ENCODE measurements around the gene CORO2B. TPM values are rescaled to one million over a fixed set of nuclear protein-coding genes. Genes with fewer than 3 reads are reported as not detected.

Gene CORO2B
- total RNA-seq, 1 experiment from 2014 or later: not detected

- no peak for DNase-seq (ENCODE audit: extremely low read depth, low read depth)
Observed at GRCh38 chr15:68589053-68589452, 10.3 kb downstream of the CORO2B start.

- DNase-seq (ENCODE audit: extremely low read depth, low read depth): no peak
Observed at GRCh38 chr15:68589783-68590710, 11.3 kb downstream of the CORO2B start.

- DNase-seq (ENCODE audit: extremely low read depth, low read depth): no peak
Observed at GRCh38 chr15:68590721-68591389, 12.1 kb downstream of the CORO2B start.

GRCh38 chr15:68592054-68592453, 13.3 kb downstream of the CORO2B start:
- no peak for DNase-seq (ENCODE audit: extremely low read depth, low read depth)

DNA sequence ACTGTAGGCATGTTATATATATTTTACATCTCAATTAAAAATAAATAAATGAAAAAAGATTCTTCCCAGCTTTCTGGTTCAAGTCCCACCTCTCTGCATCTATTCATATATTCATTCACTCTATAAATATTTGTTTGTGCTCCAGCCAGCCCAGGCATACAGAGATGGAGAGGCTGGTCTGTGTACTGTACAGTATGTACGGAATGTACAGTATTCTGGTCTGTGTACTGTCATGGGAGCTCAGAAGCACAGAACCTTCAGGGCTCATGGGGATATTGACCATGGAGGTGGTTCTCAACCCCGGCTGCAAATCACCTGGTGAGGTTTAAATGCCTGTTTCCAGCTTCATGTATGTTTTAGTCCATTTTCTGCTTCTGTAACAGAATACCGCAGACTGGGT, 13.8 kb downstream of the CORO2B start:
- DNase-seq (ENCODE audit: extremely low read depth, low read depth): no peak

GRCh38 chr15:68593341-68593740, 14.5 kb downstream of the CORO2B start:
- DNase-seq (ENCODE audit: extremely low read depth, low read depth): no peak

DNA sequence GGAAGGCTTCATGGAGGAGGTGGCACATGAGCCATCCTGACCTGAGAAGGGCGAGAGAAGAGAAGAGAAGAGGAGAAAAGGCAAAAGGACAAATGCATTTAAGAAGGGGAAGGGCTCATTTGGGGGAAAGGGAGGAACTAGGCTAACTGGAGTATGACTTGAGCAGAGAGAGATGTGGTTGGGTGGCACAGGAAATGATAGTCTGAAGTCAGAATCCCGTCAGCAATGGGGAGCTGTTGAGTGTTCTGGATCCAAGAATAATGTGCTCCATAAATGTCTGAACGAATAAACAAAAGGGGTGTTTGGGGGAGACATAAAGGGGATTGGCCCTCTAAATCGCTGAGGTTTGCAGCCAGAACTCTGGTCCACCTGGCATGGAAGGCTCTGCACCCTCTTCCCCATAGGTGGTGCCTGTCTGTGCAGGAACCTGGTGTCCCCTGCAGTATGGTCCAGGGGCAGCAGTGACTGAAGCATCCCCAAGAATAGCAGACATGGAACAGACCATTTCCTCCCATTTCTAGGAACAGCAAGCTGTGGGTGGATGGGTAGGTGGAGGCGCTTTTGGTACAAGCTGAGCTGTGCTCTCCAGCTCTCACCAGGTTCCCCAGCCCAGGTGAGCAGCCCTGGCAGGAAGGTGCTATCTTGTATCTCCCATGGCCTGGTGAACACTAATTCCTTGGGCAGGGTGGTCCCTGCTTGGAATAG, 15.2 kb downstream of the CORO2B start:
- DNase-seq (ENCODE audit: extremely low read depth, low read depth): no peak

DNA sequence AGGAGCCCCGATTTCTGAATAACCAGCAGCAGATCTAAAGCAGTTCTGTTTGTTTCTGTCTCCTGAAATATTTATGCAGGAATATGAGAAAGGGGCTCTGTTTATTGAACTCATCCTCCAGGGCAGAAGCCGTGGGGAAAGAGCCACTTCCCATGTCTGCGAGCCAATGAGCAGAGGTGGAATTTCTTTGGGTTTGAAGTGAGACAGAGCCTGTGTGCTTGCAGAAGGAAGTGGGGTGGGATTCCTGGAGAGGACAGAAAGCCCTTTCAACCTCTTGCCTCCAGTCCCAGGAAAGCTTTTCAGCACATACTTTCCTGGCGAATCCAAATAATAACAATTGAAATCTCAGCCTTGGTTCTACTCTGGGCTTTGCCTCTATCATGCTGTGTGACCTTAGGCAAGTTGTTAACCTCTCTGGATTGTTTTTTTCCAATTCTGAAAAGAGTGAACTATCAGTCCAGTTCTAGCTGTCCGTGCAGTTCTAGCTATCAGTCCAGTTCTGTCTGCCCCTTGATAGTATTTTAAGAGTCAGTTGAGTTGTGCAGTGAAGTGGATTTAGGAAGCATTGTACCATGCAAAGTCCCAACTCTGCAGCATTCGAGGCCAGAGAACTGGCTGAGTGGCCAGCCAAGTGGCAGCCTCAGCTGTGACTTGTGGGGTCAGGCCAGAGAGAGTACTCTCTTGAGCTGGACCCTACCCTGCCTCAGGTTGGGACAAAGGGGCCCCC, 15.9 kb downstream of the CORO2B start:
- DNase-seq (ENCODE audit: extremely low read depth, low read depth): no peak

GRCh38 chr15:68595260-68595564, 16.4 kb downstream of the CORO2B start:
- DNase-seq (ENCODE audit: extremely low read depth, low read depth): no peak

- DNase-seq (ENCODE audit: extremely low read depth, low read depth): no peak
Observed at GRCh38 chr15:68595761-68596160, 17.0 kb downstream of the CORO2B start.

DNA sequence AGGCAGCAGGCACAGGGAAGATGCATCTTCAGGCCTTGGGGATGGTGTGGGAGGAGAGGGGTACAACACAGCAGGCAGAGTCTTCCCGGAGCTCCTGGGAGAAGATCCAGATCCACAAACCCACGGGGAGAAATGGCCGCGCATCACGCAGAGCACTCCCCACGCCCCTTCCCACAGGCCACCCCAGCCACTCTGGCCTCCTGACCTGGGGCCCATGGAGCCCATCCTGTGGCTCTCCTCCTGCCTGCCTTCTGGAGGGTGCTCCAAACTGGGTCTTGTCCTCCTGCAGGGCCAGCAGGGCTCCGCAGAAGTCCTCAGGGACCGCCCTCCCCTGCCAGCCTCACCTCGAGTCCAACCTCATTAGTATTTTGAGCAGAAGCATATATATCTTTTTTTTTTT, 17.9 kb downstream of the CORO2B start:
- no peak for DNase-seq (ENCODE audit: extremely low read depth, low read depth)

- no peak for DNase-seq (ENCODE audit: extremely low read depth, low read depth)
Observed at GRCh38 chr15:68597581-68597980, 18.8 kb downstream of the CORO2B start.

DNA sequence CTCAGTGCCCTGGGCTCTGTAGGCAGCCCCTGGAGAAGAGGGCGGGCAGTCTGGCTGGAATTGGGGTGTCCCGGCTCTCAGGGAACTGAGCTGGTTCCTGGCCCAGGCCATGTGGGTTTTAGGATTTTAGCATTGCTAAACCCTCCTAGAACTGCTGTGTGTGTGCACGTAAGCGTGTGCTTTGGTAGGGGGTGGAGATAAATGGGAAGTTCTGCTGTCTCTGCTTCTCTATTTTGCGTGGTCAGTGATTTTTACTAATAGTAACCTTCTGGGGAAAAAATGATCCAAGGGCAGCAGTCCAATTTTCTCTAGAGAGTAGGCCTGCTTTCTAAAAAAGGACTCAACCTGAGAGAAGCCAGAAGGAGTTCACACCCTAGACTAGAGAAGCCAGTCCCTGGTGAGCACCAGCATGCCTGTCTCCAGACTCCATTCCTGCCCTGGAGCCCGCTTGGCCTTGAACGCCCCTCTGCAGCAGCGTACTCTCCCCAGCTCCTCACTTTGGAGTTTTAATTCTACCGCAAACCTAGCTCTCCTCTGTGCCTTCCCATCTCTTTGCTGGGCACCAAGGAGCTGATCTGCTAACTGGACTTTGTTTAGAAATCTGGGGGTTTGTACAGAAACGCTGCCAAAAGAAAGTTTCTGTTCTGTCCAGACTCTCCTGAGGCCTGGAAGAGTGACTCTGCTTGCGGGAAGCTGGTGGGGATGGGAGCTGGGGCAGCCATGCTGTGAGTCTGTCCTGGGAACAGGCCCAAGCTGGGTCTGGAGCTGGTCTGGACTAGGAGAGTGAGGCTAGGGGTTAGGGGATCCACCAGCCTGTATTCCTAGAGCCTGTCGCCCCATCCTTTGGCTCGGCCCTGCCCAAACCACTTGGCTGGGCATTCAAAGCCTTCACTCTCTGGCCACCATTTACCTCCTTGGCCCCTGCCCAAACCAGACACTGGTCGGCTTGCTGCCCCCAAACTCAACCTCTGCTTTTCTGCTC, 19.7 kb downstream of the CORO2B start:
- DNase-seq (ENCODE audit: extremely low read depth, low read depth): no peak

DNA sequence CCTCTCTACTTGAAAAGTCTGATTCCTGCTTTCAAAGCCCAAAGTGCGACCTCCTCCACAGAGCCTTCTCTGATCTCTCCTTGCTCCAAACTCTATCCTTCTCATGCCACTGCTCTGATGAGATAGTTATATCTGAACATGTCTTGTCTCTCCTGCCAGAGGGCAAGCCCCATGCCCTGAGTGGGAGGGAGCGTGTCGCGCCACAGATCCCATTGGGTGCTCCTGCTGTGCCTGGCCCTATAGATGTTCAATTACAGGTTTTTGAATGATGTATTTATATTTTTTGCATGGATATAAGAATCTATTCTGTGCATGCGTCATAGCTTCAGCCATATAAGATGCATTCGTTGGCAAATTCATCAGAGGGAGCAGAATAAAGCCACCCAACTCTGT, 20.4 kb downstream of the CORO2B start:
- no peak for DNase-seq (ENCODE audit: extremely low read depth, low read depth)

- no peak for DNase-seq (ENCODE audit: extremely low read depth, low read depth)
Observed at GRCh38 chr15:68599560-68600071, 20.8 kb downstream of the CORO2B start.

- DNase-seq (ENCODE audit: extremely low read depth, low read depth): no peak
Observed at GRCh38 chr15:68601206-68602197, 22.7 kb downstream of the CORO2B start.

- DNase-seq (ENCODE audit: extremely low read depth, low read depth): no peak
Observed at GRCh38 chr15:68602459-68603215, 23.8 kb downstream of the CORO2B start.

- no peak for DNase-seq (ENCODE audit: extremely low read depth, low read depth)
Observed at GRCh38 chr15:68603216-68603595, 24.4 kb downstream of the CORO2B start.
